ENCODE data around the gene TTC23L. TPM values are rescaled to one million over a fixed set of nuclear protein-coding genes. Genes with fewer than 3 reads are reported as not detected.

TTC23L gene
- total and polyA plus RNA-seq, 2 of the 8 experiments (the other 6 are each of a cell fraction or from before 2014, with no cell fraction given) = 1.1 to 2.4 TPM

DNA sequence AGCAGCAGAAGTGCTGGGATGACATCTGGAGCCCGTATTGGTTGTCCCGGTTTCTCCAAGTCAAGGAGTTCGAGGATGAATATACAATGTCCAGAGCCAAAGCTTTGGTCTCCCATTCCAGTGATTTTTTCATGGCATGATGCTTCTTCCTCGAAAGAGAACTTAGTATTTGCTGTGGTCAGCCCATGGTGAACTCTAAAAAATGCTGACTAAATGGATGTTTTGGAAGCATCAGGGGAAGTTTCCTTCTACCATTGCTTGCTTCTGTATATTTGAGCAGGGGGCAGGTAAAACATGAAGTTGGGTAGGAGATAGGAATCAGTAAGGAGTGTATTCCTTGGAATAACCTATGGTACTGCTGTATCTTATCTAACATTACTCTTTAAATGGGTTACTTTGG is 8.6 kb downstream of the TTC23L start:
- Histone ChIP-seq H2AK5ac (ENCODE audit: low read depth, low read length) (no peak overlapping the region), H2BK20ac (ENCODE audit: low read length) (no peak overlapping the region), H2BK120ac (replicated peaks; ENCODE audit: low read depth, low read length) (no peak overlapping the region), H3K79me2 (ENCODE audit: control insufficient read depth in 1 of 2, insufficient read depth in 2 of 2, low read length in 2 of 2) (no peaks in the 10 kb centered on the region), H3K18ac (ENCODE audit: extremely low read depth, low read length) (no peak overlapping the region), H2BK5ac (ENCODE audit: low read depth, low read length) (no peak overlapping the region), H3K9ac (replicated peaks in 1 of 4; ENCODE audit: extremely low read depth in 1 of 4, low read depth in 3 of 4, low read length in 3 of 4) (no peak overlapping the region), H2BK12ac (ENCODE audit: low read depth, low read length) (no peak overlapping the region), H3K56ac (replicated peaks; ENCODE audit: insufficient read length, low read depth, low read length) (no peak overlapping the region), H3K14ac (ENCODE audit: insufficient read length) (no peak overlapping the region), H3K27me3 (replicated peaks in 1 of 4; ENCODE audit: control insufficient read depth in 3 of 4, extremely low read depth in 1 of 4, insufficient read depth in 3 of 4, low read length in 3 of 4) (no peaks in the 10 kb centered on the region), H4K20me1 (replicated peaks in 1 of 2; ENCODE audit: control insufficient read depth in 1 of 2, insufficient read depth in 2 of 2, low read length in 2 of 2) (no peaks in the 10 kb centered on the region), H2AFZ (ENCODE audit: low read length) (no peak overlapping the region), H4K91ac (replicated peaks; ENCODE audit: insufficient read length, low read length) (no peak overlapping the region), H3K9me3 (ENCODE audit: insufficient read depth in 2 of 2, low read depth in 1 of 2, low read length in 1 of 2) (peaks cover 0 to 2% of the 10 kb centered on the region in 2 experiments; a peak in 1 of 4 replicates), H2BK15ac (ENCODE audit: low read length) (no peak overlapping the region), H3K4ac (replicated peaks; ENCODE audit: insufficient read length, low read depth, low read length) (no peak overlapping the region), H3K27ac (ENCODE audit: low read depth, low read length) (no peak overlapping the region), H3K23me2 (ENCODE audit: low read depth, low read length) (no peaks in the 10 kb centered on the region; the same call in 1 of the 2 replicates), H4K8ac (ENCODE audit: extremely low read depth, insufficient read depth, low read length) (no peak overlapping the region), H3K4me1 (replicated peaks in 1 of 4; ENCODE audit: control insufficient read depth in 3 of 4, insufficient read depth in 4 of 4, low read length in 3 of 4) (no peaks in the 10 kb centered on the region), H3K23ac (ENCODE audit: insufficient read length) (no peak overlapping the region), H3K4me2 (ENCODE audit: insufficient read depth in 1 of 2, low read depth in 2 of 2, low read length in 2 of 2) (no peak overlapping the region), H3K4me3 (ENCODE audit: extremely low read depth in 1 of 4, insufficient read depth in 2 of 4, low read depth in 3 of 4, low read length in 4 of 4) (no peak overlapping the region), H3K36me3 (ENCODE audit: control insufficient read depth in 2 of 4, insufficient read depth in 4 of 4, low read length in 3 of 4) (peaks cover 0 to 3% (median 0%) of the 10 kb centered on the region in 4 experiments; a peak in 2 of 8 replicates), H4K5ac (ENCODE audit: insufficient read length, low read depth, low read length) (no peak overlapping the region), H3K79me1 (ENCODE audit: low read depth, low read length) (no peaks in the 10 kb centered on the region)
- POLR2A ChIA-PET (ENCODE audit: partially characterized antibody) = interaction anchor here (0.7 to 1.1 kb wide), 4 partner anchors 13 to 281 kb away, joined by 3 read pairs; partner anchors contain the start of genes BRIX1 and RAD1
- CTCF ChIA-PET (ENCODE audit: partially characterized antibody) = interaction anchor here (2.7 kb wide), 1 partner anchor 51 kb away, joined by 8 read pairs; no protein-coding TSS in a partner anchor
- WGBS, 2 experiments (ENCODE audit: extremely low coverage in 1 of 2, insufficient coverage in 1 of 2, insufficient read length in 1 of 2, insufficient replicate concordance in 2 of 2, low coverage in 1 of 2, low lambda C conversion rate in 2 of 2, missing lambda C conversion rate in 1 of 2) = 98% methylated on average over 4 of the region's 4 CpGs; no CpG with 5 or more reads in 1 of the 2 experiments
- DNase-seq (ENCODE audit: low read depth in 1 of 2, low spot score in 2 of 2) = no peak
- no peak for FAIRE-seq
- TF ChIP-seq CHD2 (IDR thresholded peaks at IDR 0.05; ENCODE audit: low read length) (no peak), POU5F1 (IDR thresholded peaks at IDR 0.05; ENCODE audit: low read depth, low read length) (no peak)
- TF ChIP-seq, protein P1, sequence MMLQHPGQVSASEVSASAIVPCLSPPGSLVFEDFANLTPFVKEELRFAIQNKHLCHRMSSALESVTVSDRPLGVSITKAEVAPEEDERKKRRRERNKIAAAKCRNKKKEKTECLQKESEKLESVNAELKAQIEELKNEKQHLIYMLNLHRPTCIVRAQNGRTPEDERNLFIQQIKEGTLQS (IDR thresholded peaks at IDR 0.05; ENCODE audit: insufficient read depth, low read depth, low read length) = no peak

All from H1 (cell line).